ENCODE measurements around the gene CDHR1. TPM values are rescaled to one million over a fixed set of nuclear protein-coding genes. Genes with fewer than 3 reads are reported as not detected.

The CDHR1 gene
- total and polyA plus RNA-seq, 10 of the 15 experiments (the other 5 are each of a cell fraction or from before 2014, with no cell fraction given) = 0.17 to 3.0 (median 0.34) TPM

DNA sequence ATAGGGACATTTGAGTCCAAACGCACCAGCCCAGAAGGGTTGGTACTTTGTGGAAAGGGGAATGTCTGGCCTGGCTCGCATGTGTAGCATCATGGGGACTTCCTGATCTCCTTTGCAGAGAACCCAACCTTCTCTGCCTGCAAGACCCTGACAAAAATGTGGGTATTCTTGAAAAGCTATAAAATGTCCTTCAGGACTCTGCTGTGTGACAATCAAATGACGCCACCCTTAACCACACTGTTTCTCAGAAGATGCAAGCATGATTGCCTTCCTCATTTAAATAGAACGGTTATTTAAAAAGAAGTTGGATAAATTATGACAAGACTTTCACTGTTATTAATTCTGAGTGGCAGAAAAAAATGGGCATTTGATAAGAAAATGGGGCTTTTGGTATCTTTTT, 35.8 kb upstream of the CDHR1 start:
- Histone ChIP-seq H3K4me2 (ENCODE audit: control insufficient read depth, insufficient read depth) (no peak overlapping the region), H4K20me1 (ENCODE audit: control insufficient read depth, insufficient read depth) (peaks cover 3% of the 10 kb centered on the region; the same call in 1 of the 2 replicates), H3K79me2 (ENCODE audit: control insufficient read depth, insufficient read depth, low read length) (peaks cover 17% of the 10 kb centered on the region), H3K9ac (ENCODE audit: control insufficient read depth, insufficient read depth, low read length) (no peak overlapping the region), H2AFZ (ENCODE audit: control insufficient read depth, low read depth, low read length) (no peak overlapping the region), H3K27me3 (replicated peaks in 1 of 2; ENCODE audit: control insufficient read depth in 2 of 2, insufficient read depth in 2 of 2, low read length in 1 of 2) (no peaks in the 10 kb centered on the region), H3K9me3 (replicated peaks; ENCODE audit: control insufficient read depth, insufficient read depth, low read length) (no peaks in the 10 kb centered on the region), H3K4me1 (ENCODE audit: control insufficient read depth, insufficient read depth, low read length) (peaks cover 7% of the 10 kb centered on the region), H3K36me3 (ENCODE audit: control insufficient read depth in 2 of 2, insufficient read depth in 2 of 2, low read length in 1 of 2) (peaks cover 0 to 19% of the 10 kb centered on the region in 2 experiments; a peak in 3 of 4 replicates), H3K27ac (ENCODE audit: control insufficient read depth, insufficient read depth) (no peak overlapping the region), H3K4me3 (no peak overlapping the region)
- peak; percentile 44 for ATAC-seq
- intact Hi-C loops (cut with micrococcal nuclease; ENCODE audit: unreplicated experiment) = loop anchor here (10.0 kb wide), 1 partner anchor 376 kb away; no protein-coding TSS in a partner anchor
- in situ Hi-C loops (cut with MboI) = no loop called here
- DNase-seq (ENCODE audit: low read depth, low spot score) = no peak
- ChIA-PET CTCF (interaction anchor here (0.9 to 25.5 kb wide), 4 partner anchors 10 to 45 kb away, joined by 3 to 788 read pairs (median 32); partner anchors contain the start of gene CDHR1), RAD21 (ENCODE audit: unreplicated experiment) (interaction anchor here (1.0 to 1.2 kb wide), 3 partner anchors 10 to 43 kb away, joined by 3 to 5 read pairs (median 3); no protein-coding TSS in a partner anchor), SMC1A (ENCODE audit: uncharacterized antibody, unreplicated experiment) (interaction anchor here (1.0 to 4.5 kb wide), 5 partner anchors 8 to 43 kb away, joined by 3 to 21 read pairs (median 4); partner anchors contain the start of gene GHITM), POLR2A (no interaction called here)
- no peak for TF ChIP-seq WRNIP1 (IDR thresholded peaks at IDR 0.05; ENCODE audit: borderline replicate concordance, low read depth, low read length)
- no peak for TF ChIP-seq IKZF2 (IDR thresholded peaks at IDR 0.05)
- TF ChIP-seq, protein P1, sequence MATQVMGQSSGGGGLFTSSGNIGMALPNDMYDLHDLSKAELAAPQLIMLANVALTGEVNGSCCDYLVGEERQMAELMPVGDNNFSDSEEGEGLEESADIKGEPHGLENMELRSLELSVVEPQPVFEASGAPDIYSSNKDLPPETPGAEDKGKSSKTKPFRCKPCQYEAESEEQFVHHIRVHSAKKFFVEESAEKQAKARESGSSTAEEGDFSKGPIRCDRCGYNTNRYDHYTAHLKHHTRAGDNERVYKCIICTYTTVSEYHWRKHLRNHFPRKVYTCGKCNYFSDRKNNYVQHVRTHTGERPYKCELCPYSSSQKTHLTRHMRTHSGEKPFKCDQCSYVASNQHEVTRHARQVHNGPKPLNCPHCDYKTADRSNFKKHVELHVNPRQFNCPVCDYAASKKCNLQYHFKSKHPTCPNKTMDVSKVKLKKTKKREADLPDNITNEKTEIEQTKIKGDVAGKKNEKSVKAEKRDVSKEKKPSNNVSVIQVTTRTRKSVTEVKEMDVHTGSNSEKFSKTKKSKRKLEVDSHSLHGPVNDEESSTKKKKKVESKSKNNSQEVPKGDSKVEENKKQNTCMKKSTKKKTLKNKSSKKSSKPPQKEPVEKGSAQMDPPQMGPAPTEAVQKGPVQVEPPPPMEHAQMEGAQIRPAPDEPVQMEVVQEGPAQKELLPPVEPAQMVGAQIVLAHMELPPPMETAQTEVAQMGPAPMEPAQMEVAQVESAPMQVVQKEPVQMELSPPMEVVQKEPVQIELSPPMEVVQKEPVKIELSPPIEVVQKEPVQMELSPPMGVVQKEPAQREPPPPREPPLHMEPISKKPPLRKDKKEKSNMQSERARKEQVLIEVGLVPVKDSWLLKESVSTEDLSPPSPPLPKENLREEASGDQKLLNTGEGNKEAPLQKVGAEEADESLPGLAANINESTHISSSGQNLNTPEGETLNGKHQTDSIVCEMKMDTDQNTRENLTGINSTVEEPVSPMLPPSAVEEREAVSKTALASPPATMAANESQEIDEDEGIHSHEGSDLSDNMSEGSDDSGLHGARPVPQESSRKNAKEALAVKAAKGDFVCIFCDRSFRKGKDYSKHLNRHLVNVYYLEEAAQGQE (IDR thresholded peaks at IDR 0.05; ENCODE audit: low read depth, low read length) = no peak
- no peak for TF ChIP-seq RB1 (IDR thresholded peaks at IDR 0.05; ENCODE audit: borderline replicate concordance)
- no peak for TF ChIP-seq RELA (IDR thresholded peaks at IDR 0.05; ENCODE audit: borderline replicate concordance, partially characterized antibody)
- TF ChIP-seq TCF12 (IDR thresholded peaks at IDR 0.05; ENCODE audit: low read depth, low read length) = no peak
- no peak for TF ChIP-seq SRF (IDR thresholded peaks at IDR 0.05; ENCODE audit: low read depth in 2 of 2, low read length in 2 of 2)
- no peak for TF ChIP-seq MYB (IDR thresholded peaks at IDR 0.05; ENCODE audit: borderline replicate concordance, low read depth, low read length)
- TF ChIP-seq CHD1 (IDR thresholded peaks at IDR 0.05; ENCODE audit: low read depth, low read length) = no peak
- TF ChIP-seq PML (IDR thresholded peaks at IDR 0.05; ENCODE audit: low read length) = no peak
- TF ChIP-seq, protein P2, sequence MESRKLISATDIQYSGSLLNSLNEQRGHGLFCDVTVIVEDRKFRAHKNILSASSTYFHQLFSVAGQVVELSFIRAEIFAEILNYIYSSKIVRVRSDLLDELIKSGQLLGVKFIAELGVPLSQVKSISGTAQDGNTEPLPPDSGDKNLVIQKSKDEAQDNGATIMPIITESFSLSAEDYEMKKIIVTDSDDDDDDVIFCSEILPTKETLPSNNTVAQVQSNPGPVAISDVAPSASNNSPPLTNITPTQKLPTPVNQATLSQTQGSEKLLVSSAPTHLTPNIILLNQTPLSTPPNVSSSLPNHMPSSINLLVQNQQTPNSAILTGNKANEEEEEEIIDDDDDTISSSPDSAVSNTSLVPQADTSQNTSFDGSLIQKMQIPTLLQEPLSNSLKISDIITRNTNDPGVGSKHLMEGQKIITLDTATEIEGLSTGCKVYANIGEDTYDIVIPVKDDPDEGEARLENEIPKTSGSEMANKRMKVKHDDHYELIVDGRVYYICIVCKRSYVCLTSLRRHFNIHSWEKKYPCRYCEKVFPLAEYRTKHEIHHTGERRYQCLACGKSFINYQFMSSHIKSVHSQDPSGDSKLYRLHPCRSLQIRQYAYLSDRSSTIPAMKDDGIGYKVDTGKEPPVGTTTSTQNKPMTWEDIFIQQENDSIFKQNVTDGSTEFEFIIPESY (IDR thresholded peaks at IDR 0.05) = no peak
- no peak for TF ChIP-seq NFXL1 (IDR thresholded peaks at IDR 0.05; ENCODE audit: borderline replicate concordance)
- TF ChIP-seq BMI1 (IDR thresholded peaks at IDR 0.05; ENCODE audit: borderline replicate concordance) = no peak
- TF ChIP-seq, protein P3, sequence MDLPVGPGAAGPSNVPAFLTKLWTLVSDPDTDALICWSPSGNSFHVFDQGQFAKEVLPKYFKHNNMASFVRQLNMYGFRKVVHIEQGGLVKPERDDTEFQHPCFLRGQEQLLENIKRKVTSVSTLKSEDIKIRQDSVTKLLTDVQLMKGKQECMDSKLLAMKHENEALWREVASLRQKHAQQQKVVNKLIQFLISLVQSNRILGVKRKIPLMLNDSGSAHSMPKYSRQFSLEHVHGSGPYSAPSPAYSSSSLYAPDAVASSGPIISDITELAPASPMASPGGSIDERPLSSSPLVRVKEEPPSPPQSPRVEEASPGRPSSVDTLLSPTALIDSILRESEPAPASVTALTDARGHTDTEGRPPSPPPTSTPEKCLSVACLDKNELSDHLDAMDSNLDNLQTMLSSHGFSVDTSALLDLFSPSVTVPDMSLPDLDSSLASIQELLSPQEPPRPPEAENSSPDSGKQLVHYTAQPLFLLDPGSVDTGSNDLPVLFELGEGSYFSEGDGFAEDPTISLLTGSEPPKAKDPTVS (IDR thresholded peaks at IDR 0.05; ENCODE audit: low read depth, low read length) = no peak
- TF ChIP-seq RAD51 (IDR thresholded peaks at IDR 0.05) = no peak
- no peak for TF ChIP-seq NFIC (IDR thresholded peaks at IDR 0.05; ENCODE audit: low read depth, low read length)
- no peak for TF ChIP-seq SMC3 (IDR thresholded peaks at IDR 0.05; ENCODE audit: borderline replicate concordance, low read length)
- TF ChIP-seq SP1 (IDR thresholded peaks at IDR 0.05; ENCODE audit: low read depth, low read length) = no peak
- 48% methylated on average over 4 of the region's 4 CpGs for WGBS (ENCODE audit: insufficient coverage, insufficient replicate concordance, low lambda C conversion rate, missing lambda C conversion rate)
- BruUV-seq (replicated peaks) = no TSS peak
- no peak for FAIRE-seq
